ENCODE measurements around the gene ZNF689.

- TF ChIP-seq CTCF (IDR thresholded peaks at IDR 0.05) (no peak), POLR2A (IDR thresholded peaks at IDR 0.05) (no peak)
Observed at GRCh38 chr16:30588651-30589050, 21.5 kb downstream of the ZNF689 start.

All from adrenal gland (tissue), 5 donors.